Middle frontal gyrus (tissue), 1 donor: ENCODE measurements around the gene HMGCS2.

Experiments used
- DNase-seq: peaks from one replicate; pipeline ENCODE4 v3.0.0-alpha.2; 2015; ENCODE audit warnings: low spot score; ENCODE audit errors: extremely low spot score

The HMGCS2 gene

GRCh38 chr1:119701659-119702058, 67.0 kb downstream of the HMGCS2 start:
- DNase-seq = no peak

GRCh38 chr1:119700326-119700725, 68.4 kb downstream of the HMGCS2 start:
- DNase-seq = no peak
